ENCODE measurements around the gene SMCO3.

The SMCO3 gene

GRCh38 chr12:14814014-14814413 is at the start of gene SMCO3:
Gene SMCO3 (minus strand): TSS chr12:14814182. CDS start chr12:14806680, 7,502 bp downstream.
- no peak for TF ChIP-seq CTCF (IDR thresholded peaks at IDR 0.05; ENCODE audit: borderline replicate concordance, insufficient read depth, low read depth, low read length)
- no peak within 1 kb of the TSS for H3K4me3 ChIP-seq (ENCODE audit: low read depth, low read length)

DNA sequence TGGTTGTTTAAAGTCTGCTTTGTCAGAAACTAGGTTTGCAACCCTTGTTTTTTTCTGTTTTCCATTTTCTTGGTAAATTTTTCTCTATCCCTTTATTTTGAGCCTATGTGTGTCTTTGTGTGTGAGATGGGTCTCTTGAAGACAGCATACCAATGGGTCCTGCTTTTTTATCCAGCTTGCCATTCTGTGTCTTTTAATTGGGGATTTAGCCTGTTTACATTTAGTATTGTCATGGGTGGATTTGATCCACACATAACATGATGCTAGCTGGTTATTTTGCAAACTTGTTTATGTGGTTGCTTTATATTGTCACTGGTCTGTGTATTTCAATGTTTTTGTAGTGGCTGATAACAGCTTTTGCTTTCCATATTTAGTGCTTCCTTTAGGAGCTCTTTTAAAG is 46.5 kb upstream of the SMCO3 start:
- H3K4me3 ChIP-seq (ENCODE audit: low read depth, low read length) = no peak overlapping the region
- no peak for TF ChIP-seq CTCF (IDR thresholded peaks at IDR 0.05; ENCODE audit: borderline replicate concordance, insufficient read depth, low read depth, low read length)

DNA sequence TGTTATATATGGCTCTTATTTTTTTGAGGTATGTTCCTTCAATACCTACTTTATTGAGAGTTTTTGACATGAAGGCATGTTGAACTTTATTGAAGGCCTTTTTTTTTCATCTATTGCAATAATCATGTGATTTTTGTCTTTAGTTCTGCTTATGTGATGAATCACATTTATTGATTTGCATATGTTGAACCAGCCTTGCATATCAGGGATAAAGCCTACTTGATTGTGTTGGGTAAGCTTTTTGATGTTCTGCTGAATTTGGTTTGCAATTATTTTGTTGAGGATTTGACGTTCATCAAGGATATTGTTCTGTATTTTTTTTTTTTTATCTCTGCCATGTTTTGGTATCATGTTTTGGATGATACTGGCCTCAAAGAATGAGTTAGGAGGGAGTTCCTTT is 44.5 kb upstream of the SMCO3 start:
- no peak for TF ChIP-seq CTCF (IDR thresholded peaks at IDR 0.05; ENCODE audit: borderline replicate concordance, insufficient read depth, low read depth, low read length)

DNA sequence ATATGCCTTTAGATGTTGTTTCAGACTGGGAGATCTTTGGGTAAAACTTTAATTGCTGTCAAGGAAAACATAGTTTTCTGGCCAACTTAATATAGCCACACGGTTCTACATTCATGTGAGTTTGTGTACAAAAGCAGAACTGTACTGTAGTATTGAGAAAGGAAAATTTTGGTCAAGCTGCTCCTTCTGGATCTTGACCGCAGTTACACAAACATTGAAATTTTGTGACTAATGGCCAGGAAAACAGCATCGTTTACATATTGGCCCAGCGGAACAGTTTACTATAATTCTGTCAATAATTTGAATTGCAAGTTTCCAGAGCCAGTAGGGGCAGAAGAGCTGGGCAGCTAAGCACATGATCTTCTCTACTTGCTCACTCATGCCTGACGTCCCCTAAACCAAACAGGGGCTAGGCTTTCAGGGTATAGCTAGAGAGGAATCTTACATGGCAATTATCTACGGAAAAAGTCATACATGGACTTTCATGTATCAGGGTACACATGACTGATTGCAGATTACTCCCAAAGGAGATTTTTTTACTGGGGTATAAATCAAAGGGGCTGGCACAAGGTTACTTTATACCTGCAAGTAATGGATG is 40.7 kb upstream of the SMCO3 start:
- H3K4me3 ChIP-seq (ENCODE audit: low read depth, low read length) = no peak overlapping the region
- no peak for TF ChIP-seq CTCF (IDR thresholded peaks at IDR 0.05; ENCODE audit: borderline replicate concordance, insufficient read depth, low read depth, low read length)

More for the DNA sequence above, 44.5 kb upstream of the SMCO3 start:
- H3K4me3 ChIP-seq (ENCODE audit: low read depth, low read length) = no peak overlapping the region

DNA sequence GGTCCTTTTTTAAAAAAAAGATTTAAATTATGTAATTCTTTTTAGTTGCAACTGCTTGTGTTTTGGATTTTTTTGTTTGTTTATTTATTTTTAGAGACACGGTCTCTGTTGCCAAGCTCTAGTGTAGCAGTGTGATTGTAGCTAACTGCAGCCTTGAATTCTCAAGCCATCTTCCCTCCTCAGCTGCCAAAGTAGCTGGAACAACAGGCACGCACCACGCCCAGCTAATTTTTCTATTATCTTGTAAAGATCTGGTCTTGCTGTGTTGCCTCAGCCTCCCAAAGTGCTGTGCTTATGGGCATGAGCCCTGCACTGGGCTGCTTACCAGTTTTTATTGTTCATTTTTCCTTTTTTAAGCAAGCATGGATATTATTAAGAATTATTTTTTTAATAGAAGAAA is 40.0 kb upstream of the SMCO3 start:
- no peak overlapping the region for H3K4me3 ChIP-seq (ENCODE audit: low read depth, low read length)
- no peak for TF ChIP-seq CTCF (IDR thresholded peaks at IDR 0.05; ENCODE audit: borderline replicate concordance, insufficient read depth, low read depth, low read length)

- H3K4me3 ChIP-seq (ENCODE audit: low read depth, low read length) = no peak overlapping the region
- TF ChIP-seq CTCF (IDR thresholded peaks at IDR 0.05; ENCODE audit: borderline replicate concordance, insufficient read depth, low read depth, low read length) = no peak
Measured at GRCh38 chr12:14852880-14853279, 38.9 kb upstream of the SMCO3 start.

- H3K4me3 ChIP-seq (ENCODE audit: low read depth, low read length) = no peak overlapping the region
- TF ChIP-seq CTCF (IDR thresholded peaks at IDR 0.05; ENCODE audit: borderline replicate concordance, insufficient read depth, low read depth, low read length) = no peak
Measured at GRCh38 chr12:14850929-14851663, 37.1 kb upstream of the SMCO3 start.

All from GM12875 (cell line).